PFSK-1 (cell line): ENCODE measurements around the gene PDE8B.
A peak's percentile ranks its signal among the peaks of the same experiment; 100 is the strongest.

ENCODE experiments used
- FOXP2 ChIP-seq: optimal IDR thresholded peaks from 2 replicates; pipeline ENCODE3; 2011; ENCODE audit warnings: borderline replicate concordance, control low read depth, inconsistent platforms; ENCODE audit not compliant: insufficient read depth; ENCODE audit errors: extremely low read length, extremely low read depth
- POLR2AphosphoS5 ChIP-seq: IDR thresholded peaks from 2 replicates; pipeline ENCODE4 v1.6.1; 2012; ENCODE audit warnings: low read depth, mild to moderate bottlenecking, control low read depth, low read length, moderate library complexity
- SIN3A ChIP-seq: IDR thresholded peaks from 2 replicates; pipeline ENCODE4 v1.6.1; 2012; ENCODE audit warnings: mild to moderate bottlenecking, low read length, moderate library complexity, borderline replicate concordance; ENCODE audit not compliant: insufficient read depth
- TAF1 ChIP-seq: IDR thresholded peaks from 2 replicates; pipeline ENCODE4 v1.6.1; 2012; ENCODE audit warnings: low read length, control low read depth, borderline replicate concordance; ENCODE audit not compliant: insufficient read depth
- TF ChIP-seq, protein P1 (sequence below), 2 experiments: IDR thresholded peaks; 2 replicates each; pipeline versions ENCODE4 v1.6.1 to v1.8.0; 2011 to 2012; ENCODE audit warnings: low read depth in 2 of 2, low read length in 2 of 2, control low read depth in 1 of 2, inconsistent platforms in 1 of 2, mild to moderate bottlenecking in 1 of 2, moderate library complexity in 1 of 2; ENCODE audit not compliant: insufficient read depth in 1 of 2

PDE8B gene

DNA sequence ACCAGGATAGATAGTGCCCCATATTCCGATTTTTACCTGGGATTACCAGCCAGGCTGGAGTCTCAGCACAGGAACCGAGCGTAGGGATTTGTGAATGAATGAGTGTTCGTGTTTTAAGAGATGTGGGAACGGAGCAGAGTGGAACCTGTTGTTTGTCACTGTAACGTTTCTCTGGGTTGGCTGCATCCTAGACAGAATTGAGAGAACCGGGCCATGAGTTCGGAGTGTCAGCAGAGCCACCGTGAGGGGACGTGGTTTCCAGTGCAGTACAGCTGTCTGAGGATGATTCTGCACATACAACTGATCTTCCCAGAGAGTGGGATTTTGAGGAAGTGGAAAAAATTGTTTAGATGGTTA lies 1.2 kb downstream of the PDE8B start:
- TF ChIP-seq, protein P1, sequence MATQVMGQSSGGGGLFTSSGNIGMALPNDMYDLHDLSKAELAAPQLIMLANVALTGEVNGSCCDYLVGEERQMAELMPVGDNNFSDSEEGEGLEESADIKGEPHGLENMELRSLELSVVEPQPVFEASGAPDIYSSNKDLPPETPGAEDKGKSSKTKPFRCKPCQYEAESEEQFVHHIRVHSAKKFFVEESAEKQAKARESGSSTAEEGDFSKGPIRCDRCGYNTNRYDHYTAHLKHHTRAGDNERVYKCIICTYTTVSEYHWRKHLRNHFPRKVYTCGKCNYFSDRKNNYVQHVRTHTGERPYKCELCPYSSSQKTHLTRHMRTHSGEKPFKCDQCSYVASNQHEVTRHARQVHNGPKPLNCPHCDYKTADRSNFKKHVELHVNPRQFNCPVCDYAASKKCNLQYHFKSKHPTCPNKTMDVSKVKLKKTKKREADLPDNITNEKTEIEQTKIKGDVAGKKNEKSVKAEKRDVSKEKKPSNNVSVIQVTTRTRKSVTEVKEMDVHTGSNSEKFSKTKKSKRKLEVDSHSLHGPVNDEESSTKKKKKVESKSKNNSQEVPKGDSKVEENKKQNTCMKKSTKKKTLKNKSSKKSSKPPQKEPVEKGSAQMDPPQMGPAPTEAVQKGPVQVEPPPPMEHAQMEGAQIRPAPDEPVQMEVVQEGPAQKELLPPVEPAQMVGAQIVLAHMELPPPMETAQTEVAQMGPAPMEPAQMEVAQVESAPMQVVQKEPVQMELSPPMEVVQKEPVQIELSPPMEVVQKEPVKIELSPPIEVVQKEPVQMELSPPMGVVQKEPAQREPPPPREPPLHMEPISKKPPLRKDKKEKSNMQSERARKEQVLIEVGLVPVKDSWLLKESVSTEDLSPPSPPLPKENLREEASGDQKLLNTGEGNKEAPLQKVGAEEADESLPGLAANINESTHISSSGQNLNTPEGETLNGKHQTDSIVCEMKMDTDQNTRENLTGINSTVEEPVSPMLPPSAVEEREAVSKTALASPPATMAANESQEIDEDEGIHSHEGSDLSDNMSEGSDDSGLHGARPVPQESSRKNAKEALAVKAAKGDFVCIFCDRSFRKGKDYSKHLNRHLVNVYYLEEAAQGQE (IDR thresholded peaks at IDR 0.05; ENCODE audit: insufficient read depth in 1 of 2, low read depth in 2 of 2, low read length in 2 of 2): no peak
- TF ChIP-seq SIN3A (no peak), TAF1 (no peak), FOXP2 (no peak), POLR2AphosphoS5 (no peak)

DNA sequence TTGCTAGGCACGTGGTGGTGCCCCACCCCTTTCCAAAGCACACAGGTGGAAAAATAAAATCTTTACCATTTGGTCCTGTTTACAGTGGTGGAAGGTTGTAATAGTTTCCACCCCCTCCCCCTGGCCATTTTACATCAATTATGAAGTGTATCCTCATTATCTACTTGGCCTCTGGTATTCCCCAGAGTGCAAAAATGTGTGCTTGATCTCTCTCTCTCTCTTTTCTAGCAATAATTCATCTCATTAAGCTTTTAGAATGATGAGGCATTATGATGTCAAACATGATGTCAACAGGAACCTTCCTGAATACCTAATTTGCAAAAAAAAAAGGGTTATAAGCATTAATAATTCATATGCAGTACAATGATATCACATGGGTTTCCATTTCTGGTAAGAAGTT lies 3.1 kb downstream of the PDE8B start:
- TF ChIP-seq POLR2AphosphoS5: no peak
- TF ChIP-seq, protein P1 (IDR thresholded peaks at IDR 0.05; ENCODE audit: insufficient read depth in 1 of 2, low read depth in 2 of 2, low read length in 2 of 2): no peak
- TF ChIP-seq SIN3A: peak; percentile 78

DNA sequence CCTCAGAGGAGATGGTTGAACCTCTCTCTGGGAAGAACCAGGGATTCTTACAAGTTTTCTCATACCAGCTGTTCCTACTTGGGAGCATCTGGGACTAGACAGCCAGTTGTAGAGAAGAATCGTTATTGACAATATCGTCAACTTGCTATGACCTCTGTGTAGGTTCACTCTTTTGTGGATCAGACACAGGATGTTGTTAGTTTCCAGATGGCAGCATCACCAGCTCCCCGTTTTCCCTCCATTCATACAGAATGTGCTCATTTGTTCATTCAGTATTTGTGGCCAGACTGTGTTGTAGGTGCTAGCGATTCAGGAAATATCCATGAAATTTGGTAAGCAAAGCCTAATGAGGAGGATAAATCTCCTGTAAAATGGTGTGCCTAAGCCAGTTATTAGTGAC lies 3.7 kb downstream of the PDE8B start:
- TF ChIP-seq POLR2AphosphoS5 (no peak; the same call in 1 of the 2 replicates), FOXP2 (peak; percentile 76), SIN3A (0 out of 2 replicates have a peak, but pooled peaks have one; percentile 61)
- TF ChIP-seq, protein P1 (IDR thresholded peaks at IDR 0.05; ENCODE audit: insufficient read depth in 1 of 2, low read depth in 2 of 2, low read length in 2 of 2): peak in 1 of 2 experiments; percentile 31; a peak in 1 of 4 replicates

DNA sequence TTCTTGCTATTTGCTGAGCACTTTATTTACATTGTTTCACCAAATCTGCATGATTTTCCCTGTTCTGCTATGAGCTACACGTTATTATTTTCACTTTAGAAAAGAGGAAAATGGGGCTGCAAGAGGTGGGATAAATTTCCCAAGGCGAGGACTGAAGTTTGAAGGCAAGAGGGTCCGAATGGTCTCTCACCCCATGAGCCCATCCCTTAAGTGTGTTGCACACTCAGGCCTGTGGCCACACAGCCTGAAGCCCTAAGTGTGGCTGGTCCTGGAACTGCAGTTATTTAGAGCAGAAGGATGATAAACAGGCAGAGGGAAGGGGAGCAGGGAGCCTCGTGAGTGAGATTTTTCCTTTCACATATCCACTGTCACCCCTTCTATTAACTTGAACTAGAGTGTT lies 7.8 kb downstream of the PDE8B start:
- TF ChIP-seq POLR2AphosphoS5: no peak
- no peak for TF ChIP-seq SIN3A
- no peak for TF ChIP-seq TAF1
- TF ChIP-seq, protein P1 (IDR thresholded peaks at IDR 0.05; ENCODE audit: insufficient read depth in 1 of 2, low read depth in 2 of 2, low read length in 2 of 2): no peak
- no peak for TF ChIP-seq FOXP2

DNA sequence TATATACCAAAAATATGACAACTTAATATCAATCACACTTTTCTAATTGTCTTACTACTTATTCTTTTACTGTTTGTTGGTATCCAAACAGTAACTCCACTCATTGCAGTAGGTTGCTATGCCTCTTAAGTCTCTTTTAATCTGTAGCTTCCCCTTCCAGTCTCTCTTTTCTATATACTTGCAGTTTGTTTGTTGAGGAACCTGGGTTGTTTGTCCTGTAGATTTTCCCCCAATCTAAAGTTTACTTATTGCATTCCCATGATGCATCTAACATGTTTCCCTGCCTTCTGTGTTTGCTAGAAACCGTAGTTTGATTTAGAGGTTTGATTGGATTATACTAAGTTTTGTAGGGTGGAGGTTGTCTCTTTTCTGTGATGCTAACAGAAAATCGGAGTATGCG lies 10.6 kb downstream of the PDE8B start:
- TF ChIP-seq FOXP2 (no peak), TAF1 (no peak), POLR2AphosphoS5 (no peak), SIN3A (no peak)
- TF ChIP-seq, protein P1 (IDR thresholded peaks at IDR 0.05; ENCODE audit: insufficient read depth in 1 of 2, low read depth in 2 of 2, low read length in 2 of 2): no peak
